ENCODE data around the gene OR5K4. TPM values are rescaled to one million over a fixed set of nuclear protein-coding genes. Genes with fewer than 3 reads are reported as not detected.

OR5K4 gene
- total RNA-seq, 6 experiments from 2014 or later = not detected

GRCh38 chr3:98359250-98359649 lies 5.6 kb downstream of the OR5K4 start:
- H3K4me1 Mint-ChIP-seq (ENCODE audit: low read depth) = no peaks in the 10 kb centered on the region
- no peak overlapping the region for H3K4me3 Mint-ChIP-seq
- DNase-seq = no peak
- peaks cover 2% of the 10 kb centered on the region for H3K27me3 Mint-ChIP-seq (ENCODE audit: insufficient read depth)
- TF ChIP-seq CTCF (IDR thresholded peaks at IDR 0.05) = no peak
- H3K36me3 Mint-ChIP-seq (ENCODE audit: low read depth) = no peaks in the 10 kb centered on the region
- no peak overlapping the region for H3K27ac Mint-ChIP-seq
- H3K9me3 Mint-ChIP-seq = no peaks in the 10 kb centered on the region

- Mint-ChIP-seq H3K4me3 (no peak overlapping the region), H3K4me1 (ENCODE audit: low read depth) (no peaks in the 10 kb centered on the region), H3K36me3 (ENCODE audit: low read depth) (no peaks in the 10 kb centered on the region), H3K27ac (no peak overlapping the region), H3K27me3 (ENCODE audit: insufficient read depth) (peaks cover 2% of the 10 kb centered on the region), H3K9me3 (no peaks in the 10 kb centered on the region)
- no peak for DNase-seq
- TF ChIP-seq CTCF (IDR thresholded peaks at IDR 0.05) = no peak
Measured at GRCh38 chr3:98359993-98360675, 6.5 kb downstream of the OR5K4 start.

- H3K9me3 Mint-ChIP-seq = no peaks in the 10 kb centered on the region
- no peak overlapping the region for H3K27ac Mint-ChIP-seq
- H3K4me3 Mint-ChIP-seq = no peak overlapping the region
- H3K27me3 Mint-ChIP-seq (ENCODE audit: insufficient read depth) = peaks cover 2% of the 10 kb centered on the region
- TF ChIP-seq CTCF (IDR thresholded peaks at IDR 0.05) = no peak
- H3K4me1 Mint-ChIP-seq (ENCODE audit: low read depth) = no peaks in the 10 kb centered on the region
- no peaks in the 10 kb centered on the region for H3K36me3 Mint-ChIP-seq (ENCODE audit: low read depth)
- no peak for DNase-seq
Measured at GRCh38 chr3:98360681-98361080, 7.0 kb downstream of the OR5K4 start.

GRCh38 chr3:98361289-98361688 lies 7.6 kb downstream of the OR5K4 start:
- Mint-ChIP-seq H3K36me3 (ENCODE audit: low read depth) (no peaks in the 10 kb centered on the region), H3K4me1 (ENCODE audit: low read depth) (no peaks in the 10 kb centered on the region), H3K27me3 (ENCODE audit: insufficient read depth) (peaks cover 2% of the 10 kb centered on the region), H3K4me3 (no peak overlapping the region), H3K27ac (no peak overlapping the region), H3K9me3 (no peaks in the 10 kb centered on the region)
- TF ChIP-seq CTCF (IDR thresholded peaks at IDR 0.05) = no peak
- no peak for DNase-seq

GRCh38 chr3:98367464-98368246 lies 14.0 kb downstream of the OR5K4 start:
- no peak overlapping the region for H3K27ac Mint-ChIP-seq
- H3K4me3 Mint-ChIP-seq = no peak overlapping the region
- DNase-seq = no peak
- no peaks in the 10 kb centered on the region; the same call in 1 of the 2 replicates for H3K27me3 Mint-ChIP-seq (ENCODE audit: insufficient read depth)
- no peaks in the 10 kb centered on the region for H3K9me3 Mint-ChIP-seq
- no peaks in the 10 kb centered on the region for H3K4me1 Mint-ChIP-seq (ENCODE audit: low read depth)
- TF ChIP-seq CTCF (IDR thresholded peaks at IDR 0.05) = no peak
- H3K36me3 Mint-ChIP-seq (ENCODE audit: low read depth) = no peaks in the 10 kb centered on the region

All from HFFc6 (cell line).